Measurements from ENCODE around the gene NOSTRIN. TPM values are rescaled to one million over a fixed set of nuclear protein-coding genes. Genes with fewer than 3 reads are reported as not detected.

Gene NOSTRIN
- total and polyA plus RNA-seq, 4 experiments from 2014 or later, result not detected

DNA sequence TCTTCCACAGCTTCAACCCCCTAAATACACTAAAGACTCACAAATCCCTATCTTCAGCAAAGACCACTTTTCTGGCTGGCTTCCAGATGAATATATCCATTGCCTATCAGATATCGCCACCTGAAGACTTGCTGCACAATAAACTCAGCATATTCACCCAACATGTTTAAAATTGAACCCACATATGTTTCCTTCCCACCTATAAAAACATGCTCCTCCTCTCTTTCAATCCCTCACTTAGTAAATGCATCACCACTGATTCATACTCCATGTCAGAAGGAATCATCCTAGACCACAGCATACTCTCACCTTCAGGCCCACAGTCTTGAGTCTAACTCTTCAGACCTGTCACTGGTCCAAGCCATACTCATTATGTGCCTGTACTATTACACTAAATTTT, 82.5 kb downstream of the NOSTRIN start:
- intact Hi-C loops (cut with micrococcal nuclease), result no loop called here
- H3K27me3 ChIP-seq (ENCODE audit: insufficient read depth, low read length), result no peaks in the 10 kb centered on the region
- H3K27me3 Mint-ChIP-seq, result no peaks in the 10 kb centered on the region
- H3K4me1 ChIP-seq (ENCODE audit: insufficient read depth, low read length), result peaks cover 1% of the 10 kb centered on the region
- no peak overlapping the region for H3K27ac ChIP-seq (ENCODE audit: low read depth, low read length)
- no peak for DNase-seq
- ChIA-PET POLR2A (ENCODE audit: partially characterized antibody) (no interaction called here), CTCF (ENCODE audit: partially characterized antibody) (interaction anchor here (0.9 kb wide), 1 partner anchor 729 kb away, joined by 3 read pairs; no protein-coding TSS in a partner anchor)
- peaks cover 10 to 16% (median 14%) of the 10 kb centered on the region in 4 donors for H3K4me1 Mint-ChIP-seq
- H3K4me3 ChIP-seq (ENCODE audit: low read length in 2 of 2), result no peak overlapping the region
- H3K36me3 ChIP-seq (ENCODE audit: insufficient read depth, low read length), result no peaks in the 10 kb centered on the region
- no peak overlapping the region for H3K4me3 Mint-ChIP-seq
- no peak overlapping the region for H3K27ac Mint-ChIP-seq
- no peaks in the 10 kb centered on the region for H3K36me3 Mint-ChIP-seq
- H3K9me3 ChIP-seq (ENCODE audit: control insufficient read depth in 1 of 2, low read length in 2 of 2), result no peaks in the 10 kb centered on the region
- no peaks in the 10 kb centered on the region for H3K9me3 Mint-ChIP-seq

DNA sequence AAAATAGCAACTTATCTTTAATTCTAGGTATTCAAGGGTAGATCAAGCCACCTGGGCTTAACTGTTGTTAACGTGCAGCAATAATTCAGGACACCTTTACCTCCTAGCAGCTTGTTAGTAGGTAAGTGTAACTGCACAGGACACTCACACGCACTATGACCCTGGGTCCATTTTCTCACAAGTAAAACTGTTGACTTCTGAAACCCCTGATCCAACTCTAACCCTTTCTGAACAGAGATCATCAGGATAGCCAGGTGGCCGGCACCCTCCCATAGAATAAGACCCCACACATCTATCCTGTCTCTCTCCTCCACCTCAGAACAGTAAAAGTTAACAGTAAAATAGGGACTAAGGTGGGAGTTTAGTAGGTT, 87.2 kb downstream of the NOSTRIN start:
- POLR2A ChIA-PET (ENCODE audit: partially characterized antibody), result no interaction called here
- no peaks in the 10 kb centered on the region for H3K9me3 Mint-ChIP-seq
- H3K9me3 ChIP-seq (ENCODE audit: control insufficient read depth in 1 of 2, low read length in 2 of 2), result no peaks in the 10 kb centered on the region
- no peaks in the 10 kb centered on the region for H3K36me3 ChIP-seq (ENCODE audit: insufficient read depth, low read length)
- peak overlapping the region; percentile 93 to 98 (median 94) for H3K4me3 Mint-ChIP-seq
- H3K27ac Mint-ChIP-seq, result no peak overlapping the region
- no peak for DNase-seq
- H3K4me1 ChIP-seq (ENCODE audit: insufficient read depth, low read length), result peaks cover 6% of the 10 kb centered on the region
- no peak overlapping the region for H3K27ac ChIP-seq (ENCODE audit: low read depth, low read length)
- H3K27me3 Mint-ChIP-seq, result peaks cover 2 to 4% of the 10 kb centered on the region in 2 donors
- no peaks in the 10 kb centered on the region for H3K27me3 ChIP-seq (ENCODE audit: insufficient read depth, low read length)
- intact Hi-C loops (cut with micrococcal nuclease), result loop anchor here (5.0 to 10.0 kb wide), 2 partner anchors 218 to 645 kb away; partner anchors contain the start of gene STK39
- CTCF ChIA-PET (ENCODE audit: partially characterized antibody), result no interaction called here
- peaks cover 6 to 12% (median 10%) of the 10 kb centered on the region in 4 donors for H3K4me1 Mint-ChIP-seq
- peak overlapping the region; percentile 38 to 58 for H3K4me3 ChIP-seq (ENCODE audit: low read length in 2 of 2)
- peaks cover 0 to 2% of the 10 kb centered on the region in 2 donors for H3K36me3 Mint-ChIP-seq

GRCh38 chr2:168890006-168890782, 87.8 kb downstream of the NOSTRIN start, which contains the start of gene SPC25:
Gene SPC25 (minus strand): TSS chr2:168890430. CDS start chr2:168889519, 911 bp downstream.
- POLR2A ChIA-PET (ENCODE audit: partially characterized antibody), result no interaction called here
- peaks cover 2 to 4% of the 10 kb centered on the region in 2 donors for H3K27me3 Mint-ChIP-seq
- intact Hi-C loops (cut with micrococcal nuclease), result loop anchor here (5.0 to 10.0 kb wide), 2 partner anchors 217 to 645 kb away; partner anchors contain the start of gene STK39
- no peaks in the 10 kb centered on the region for H3K9me3 Mint-ChIP-seq
- Histone ChIP-seq H3K27ac (ENCODE audit: low read depth, low read length) (peak within 1 kb of the TSS; percentile 4), H3K9me3 (ENCODE audit: control insufficient read depth in 1 of 2, low read length in 2 of 2) (no peaks in the 10 kb centered on the region), H3K4me1 (ENCODE audit: insufficient read depth, low read length) (peaks cover 6% of the 10 kb centered on the region), H3K4me3 (ENCODE audit: low read length in 2 of 2) (peak within 1 kb of the TSS; percentile 38 to 58), H3K36me3 (ENCODE audit: insufficient read depth, low read length) (no peaks in the 10 kb centered on the region), H3K27me3 (ENCODE audit: insufficient read depth, low read length) (no peaks in the 10 kb centered on the region)
- CTCF ChIA-PET (ENCODE audit: partially characterized antibody), result no interaction called here
- peaks cover 0 to 2% of the 10 kb centered on the region in 2 donors for H3K36me3 Mint-ChIP-seq
- H3K4me1 Mint-ChIP-seq, result peaks cover 5 to 12% (median 10%) of the 10 kb centered on the region in 4 donors
- H3K27ac Mint-ChIP-seq, result peak within 1 kb of the TSS; percentile 10 to 88 (median 84)
- peak within 1 kb of the TSS; percentile 93 to 98 (median 94) for H3K4me3 Mint-ChIP-seq
- DNase-seq, result peak; percentile 86 to 90 (median 87)

- Mint-ChIP-seq H3K27ac (no peak overlapping the region), H3K36me3 (peaks cover 0 to 2% of the 10 kb centered on the region in 2 donors), H3K27me3 (peaks cover 2 to 4% of the 10 kb centered on the region in 2 donors), H3K4me3 (no peak overlapping the region), H3K4me1 (peaks cover 5 to 12% (median 10%) of the 10 kb centered on the region in 4 donors), H3K9me3 (no peaks in the 10 kb centered on the region)
- Histone ChIP-seq H3K9me3 (ENCODE audit: control insufficient read depth in 1 of 2, low read length in 2 of 2) (no peaks in the 10 kb centered on the region), H3K4me3 (ENCODE audit: low read length in 2 of 2) (no peak overlapping the region), H3K4me1 (ENCODE audit: insufficient read depth, low read length) (peaks cover 6% of the 10 kb centered on the region), H3K27me3 (ENCODE audit: insufficient read depth, low read length) (no peaks in the 10 kb centered on the region), H3K27ac (ENCODE audit: low read depth, low read length) (no peak overlapping the region), H3K36me3 (ENCODE audit: insufficient read depth, low read length) (no peaks in the 10 kb centered on the region)
- intact Hi-C loops (cut with micrococcal nuclease), result loop anchor here (5.0 to 10.0 kb wide), 2 partner anchors 215 to 648 kb away; partner anchors contain the start of gene STK39
- DNase-seq, result no peak
- ChIA-PET POLR2A (ENCODE audit: partially characterized antibody) (no interaction called here), CTCF (ENCODE audit: partially characterized antibody) (interaction anchor here (1.4 kb wide), 1 partner anchor 545 kb away, joined by 3 read pairs; no protein-coding TSS in a partner anchor)
These were observed 89.9 kb downstream of the NOSTRIN start for GRCh38 chr2:168892327-168892726.

DNA sequence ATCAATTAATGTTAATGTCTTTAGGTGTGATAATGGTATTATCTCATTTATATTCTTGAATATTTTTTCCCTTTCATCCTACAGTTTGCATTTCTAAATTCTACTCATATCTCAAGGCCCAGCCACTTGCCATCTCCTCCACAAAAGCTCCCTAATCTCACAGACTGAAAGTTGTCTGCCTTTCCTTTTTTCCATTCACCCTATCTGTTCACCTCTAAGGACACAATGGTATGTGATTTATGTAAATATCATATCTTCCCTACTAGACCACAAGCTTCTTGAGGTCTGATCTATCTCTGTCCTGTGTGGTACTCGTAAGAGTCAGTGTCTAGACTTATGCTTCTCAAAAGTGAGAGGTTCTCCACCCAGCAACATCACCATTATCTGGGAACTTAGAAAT, 91.7 kb downstream of the NOSTRIN start:
- ChIA-PET CTCF (ENCODE audit: partially characterized antibody) (interaction anchor here (1.2 kb wide), 1 partner anchor 557 kb away, joined by 3 read pairs; no protein-coding TSS in a partner anchor), POLR2A (ENCODE audit: partially characterized antibody) (no interaction called here)
- Mint-ChIP-seq H3K27ac (no peak overlapping the region), H3K4me1 (peaks cover 5 to 12% (median 10%) of the 10 kb centered on the region in 4 donors), H3K27me3 (peaks cover 2 to 4% of the 10 kb centered on the region in 2 donors), H3K4me3 (no peak overlapping the region), H3K9me3 (no peaks in the 10 kb centered on the region), H3K36me3 (peaks cover 0 to 2% of the 10 kb centered on the region in 2 donors)
- H3K9me3 ChIP-seq (ENCODE audit: control insufficient read depth in 1 of 2, low read length in 2 of 2), result no peaks in the 10 kb centered on the region
- no peak for DNase-seq
- H3K4me3 ChIP-seq (ENCODE audit: low read length in 2 of 2), result no peak overlapping the region
- no peak overlapping the region for H3K27ac ChIP-seq (ENCODE audit: low read depth, low read length)
- no peaks in the 10 kb centered on the region for H3K27me3 ChIP-seq (ENCODE audit: insufficient read depth, low read length)
- intact Hi-C loops (cut with micrococcal nuclease), result loop anchor here (5.0 to 10.0 kb wide), 2 partner anchors 213 to 649 kb away; partner anchors contain the start of gene STK39
- peaks cover 6% of the 10 kb centered on the region for H3K4me1 ChIP-seq (ENCODE audit: insufficient read depth, low read length)
- H3K36me3 ChIP-seq (ENCODE audit: insufficient read depth, low read length), result no peaks in the 10 kb centered on the region

GRCh38 chr2:168894720-168895119, 92.3 kb downstream of the NOSTRIN start:
- peaks cover 2 to 4% of the 10 kb centered on the region in 2 donors for H3K27me3 Mint-ChIP-seq
- H3K4me3 ChIP-seq (ENCODE audit: low read length in 2 of 2), result no peak overlapping the region
- H3K27ac ChIP-seq (ENCODE audit: low read depth, low read length), result no peak overlapping the region
- no peaks in the 10 kb centered on the region for H3K9me3 ChIP-seq (ENCODE audit: control insufficient read depth in 1 of 2, low read length in 2 of 2)
- POLR2A ChIA-PET (ENCODE audit: partially characterized antibody), result no interaction called here
- intact Hi-C loops (cut with micrococcal nuclease), result loop anchor here (5.0 to 10.0 kb wide), 2 partner anchors 213 to 650 kb away; partner anchors contain the start of gene STK39
- H3K27ac Mint-ChIP-seq, result no peak overlapping the region
- H3K4me1 ChIP-seq (ENCODE audit: insufficient read depth, low read length), result peaks cover 6% of the 10 kb centered on the region
- no peaks in the 10 kb centered on the region for H3K36me3 ChIP-seq (ENCODE audit: insufficient read depth, low read length)
- H3K27me3 ChIP-seq (ENCODE audit: insufficient read depth, low read length), result no peaks in the 10 kb centered on the region
- H3K4me1 Mint-ChIP-seq, result peaks cover 5 to 12% (median 10%) of the 10 kb centered on the region in 4 donors
- H3K4me3 Mint-ChIP-seq, result no peak overlapping the region
- no peaks in the 10 kb centered on the region for H3K9me3 Mint-ChIP-seq
- DNase-seq, result no peak
- CTCF ChIA-PET (ENCODE audit: partially characterized antibody), result interaction anchor here (1.2 kb wide), 1 partner anchor 558 kb away, joined by 3 read pairs; no protein-coding TSS in a partner anchor
- H3K36me3 Mint-ChIP-seq, result peaks cover 0 to 2% of the 10 kb centered on the region in 2 donors

DNA sequence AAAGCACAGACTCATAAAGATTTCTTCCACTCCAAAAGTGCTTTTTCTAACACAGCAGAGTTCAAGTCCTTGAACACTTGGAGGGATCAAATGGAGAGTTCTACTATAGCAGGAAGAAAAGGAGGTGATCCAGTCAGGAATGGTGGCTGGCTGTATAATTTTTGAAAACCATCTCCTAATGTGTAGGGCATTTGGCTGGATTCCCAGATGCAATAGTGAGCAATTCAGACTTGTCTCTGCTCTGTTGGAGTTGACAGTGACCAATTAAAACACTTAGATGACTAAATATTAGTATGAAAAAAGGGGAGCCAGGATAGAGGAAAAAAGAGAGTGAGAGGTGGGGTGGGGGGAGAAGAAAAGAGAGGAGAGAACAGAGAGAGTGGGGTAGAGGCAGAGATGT, 93.3 kb downstream of the NOSTRIN start:
- intact Hi-C loops (cut with micrococcal nuclease), result loop anchor here (10.0 kb wide), 1 partner anchor 651 kb away; the partner anchor contains the start of gene STK39
- H3K27me3 Mint-ChIP-seq, result peaks cover 2 to 5% of the 10 kb centered on the region in 2 donors
- Histone ChIP-seq H3K4me3 (ENCODE audit: low read length in 2 of 2) (no peak overlapping the region), H3K4me1 (ENCODE audit: insufficient read depth, low read length) (peaks cover 2% of the 10 kb centered on the region), H3K36me3 (ENCODE audit: insufficient read depth, low read length) (no peaks in the 10 kb centered on the region), H3K27me3 (ENCODE audit: insufficient read depth, low read length) (no peaks in the 10 kb centered on the region), H3K9me3 (ENCODE audit: control insufficient read depth in 1 of 2, low read length in 2 of 2) (no peaks in the 10 kb centered on the region), H3K27ac (ENCODE audit: low read depth, low read length) (no peak overlapping the region)
- ChIA-PET POLR2A (ENCODE audit: partially characterized antibody) (no interaction called here), CTCF (ENCODE audit: partially characterized antibody) (interaction anchor here (1.2 kb wide), 1 partner anchor 549 kb away, joined by 3 read pairs; no protein-coding TSS in a partner anchor)
- no peak overlapping the region for H3K4me3 Mint-ChIP-seq
- no peak for DNase-seq
- H3K4me1 Mint-ChIP-seq, result peaks cover 0 to 1% (median under 1%) of the 10 kb centered on the region in 4 donors
- no peaks in the 10 kb centered on the region for H3K9me3 Mint-ChIP-seq
- no peak overlapping the region for H3K27ac Mint-ChIP-seq
- no peaks in the 10 kb centered on the region for H3K36me3 Mint-ChIP-seq

Data from CD4-positive, alpha-beta memory T cell (primary cell).